GM19351 (cell line): ENCODE data around the gene MARCHF3.

Source experiments
- ATAC-seq: cut with Tn5 transposase; IDR thresholded peaks from one replicate; pipeline ENCODE4 v1.9.1; 2021; ENCODE audit warnings: mild to moderate bottlenecking, moderate library complexity; ENCODE audit not compliant: unreplicated experiment

Gene MARCHF3

DNA sequence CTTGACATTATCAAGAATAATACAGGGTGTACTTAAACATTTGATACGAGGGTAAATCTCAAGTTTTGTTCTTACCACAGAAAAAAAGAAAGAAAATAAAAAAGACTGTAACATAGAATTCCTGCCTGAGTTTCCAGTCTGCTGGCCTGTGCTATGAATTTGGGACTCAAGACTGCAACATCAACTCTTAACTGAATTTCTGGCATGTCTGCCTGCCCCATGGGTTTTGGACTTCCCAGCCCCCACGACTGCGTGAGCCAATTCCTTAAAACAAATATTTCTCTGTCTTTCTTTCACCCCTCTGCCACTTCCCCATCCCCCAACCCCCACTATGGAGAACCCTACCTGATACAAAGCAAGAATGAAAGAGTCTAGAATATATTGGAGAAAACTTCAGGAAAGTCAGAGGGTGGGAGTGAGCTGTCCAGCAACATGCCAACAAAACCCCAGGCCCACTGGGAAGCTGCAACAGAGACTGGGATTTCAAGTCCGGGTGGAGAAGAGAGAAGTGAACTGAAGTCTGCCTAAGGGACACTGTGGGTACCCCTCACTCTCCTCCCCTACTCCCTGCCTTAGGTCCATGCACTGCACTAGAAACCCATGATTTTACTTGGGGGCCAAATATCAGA is 43.0 kb downstream of the MARCHF3 start:
- no peak for ATAC-seq

DNA sequence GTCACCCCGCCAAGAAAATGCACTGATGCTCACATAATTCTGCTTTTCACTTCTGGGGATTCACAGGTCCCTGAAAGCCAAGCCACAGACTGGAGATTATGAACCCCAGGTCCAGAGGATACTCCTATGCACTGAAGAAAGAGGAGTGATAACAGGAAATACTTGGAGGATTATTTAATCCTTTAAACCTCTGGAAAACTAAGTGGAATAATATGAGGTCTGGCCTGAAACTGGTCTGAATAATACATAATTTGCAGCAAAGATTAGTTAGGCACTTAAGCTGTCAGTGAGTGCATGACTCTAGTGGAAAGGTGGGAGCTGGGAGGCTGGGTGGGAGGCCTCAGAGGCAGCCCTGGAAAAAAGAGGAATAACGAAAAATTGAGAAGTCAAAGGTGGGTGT is 45.7 kb downstream of the MARCHF3 start:
- ATAC-seq: no peak

DNA sequence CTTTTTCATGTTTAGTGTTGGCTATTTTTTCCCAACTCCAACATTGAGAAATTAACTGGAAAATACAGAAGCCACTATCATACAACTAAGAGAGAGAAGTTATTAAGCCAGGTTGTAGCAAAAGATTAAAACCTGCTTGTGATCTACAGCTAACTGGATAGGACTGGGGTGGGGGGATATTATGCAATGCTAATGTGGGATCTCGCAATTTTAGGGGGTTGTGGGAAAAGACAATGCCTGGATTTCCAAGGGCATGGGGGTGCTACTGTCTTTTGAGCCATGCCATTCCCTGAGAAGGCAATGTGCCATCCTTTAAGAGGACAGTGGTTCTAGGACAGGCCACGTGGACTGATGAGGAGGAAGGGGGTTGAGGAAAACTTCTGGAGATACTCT is 46.5 kb downstream of the MARCHF3 start:
- no peak for ATAC-seq

DNA sequence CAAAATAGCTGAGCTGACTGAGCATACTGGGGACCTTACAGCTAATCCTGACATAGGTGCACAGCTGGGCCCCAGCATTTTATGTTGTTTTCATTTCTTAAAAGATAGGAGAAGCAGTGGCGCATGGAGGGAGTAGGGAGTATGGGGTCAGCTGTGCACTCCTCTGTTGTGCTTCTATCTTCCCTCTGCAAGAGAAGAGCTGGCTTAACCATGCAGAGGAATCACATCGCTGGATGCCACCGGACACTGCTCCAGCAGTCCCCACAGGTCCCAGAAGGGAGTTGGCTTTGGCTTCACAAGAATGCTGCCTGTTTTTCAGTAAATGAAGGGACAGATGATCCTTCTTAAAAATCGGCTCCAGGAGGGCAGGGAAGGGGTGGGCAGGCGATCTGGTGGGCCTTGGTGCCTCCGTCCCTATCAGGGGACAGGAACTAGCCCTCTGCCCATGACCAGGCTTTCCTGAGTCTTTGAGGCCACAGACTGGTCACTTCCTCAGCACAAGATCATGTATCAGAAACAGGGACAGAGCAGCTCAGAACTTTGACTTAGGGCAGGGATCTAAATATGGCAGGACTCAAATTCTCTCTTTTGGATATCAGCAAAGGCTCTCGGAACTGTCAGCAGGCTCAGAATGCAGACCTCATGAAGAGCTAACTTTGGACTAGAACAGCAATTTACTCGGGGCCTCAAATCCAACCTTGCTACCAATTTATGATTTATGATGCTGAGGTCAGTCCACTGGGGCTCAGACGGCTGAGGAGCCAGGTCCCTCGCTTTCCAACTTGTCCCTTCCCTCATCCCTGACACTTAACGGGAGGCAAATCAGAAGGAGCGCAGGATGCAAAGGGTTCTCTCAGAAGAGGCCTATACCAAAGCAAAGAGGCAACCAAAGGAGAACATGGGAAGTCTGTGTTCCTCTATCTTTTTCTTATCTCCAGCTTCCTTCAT is 47.2 kb downstream of the MARCHF3 start:
- no peak for ATAC-seq

DNA sequence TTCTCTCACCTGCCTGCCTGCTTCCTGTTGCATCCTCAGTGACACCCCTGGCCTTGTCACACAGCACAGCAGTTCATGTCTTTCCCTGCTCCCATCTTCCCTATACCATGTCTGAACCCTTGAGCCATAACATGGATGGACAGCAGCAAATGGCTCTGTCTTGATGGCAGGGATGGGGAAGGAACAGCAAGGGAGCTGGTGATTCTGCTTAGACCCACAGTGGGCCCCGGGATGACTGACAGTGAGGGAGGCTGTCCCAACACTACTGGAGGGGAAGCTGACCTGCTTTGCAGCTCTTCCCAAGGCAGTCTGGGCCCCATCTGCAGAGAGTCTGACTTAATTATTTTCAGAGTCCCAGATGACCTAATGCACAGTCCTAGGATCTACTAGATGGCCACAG is 48.2 kb downstream of the MARCHF3 start:
- no peak for ATAC-seq

DNA sequence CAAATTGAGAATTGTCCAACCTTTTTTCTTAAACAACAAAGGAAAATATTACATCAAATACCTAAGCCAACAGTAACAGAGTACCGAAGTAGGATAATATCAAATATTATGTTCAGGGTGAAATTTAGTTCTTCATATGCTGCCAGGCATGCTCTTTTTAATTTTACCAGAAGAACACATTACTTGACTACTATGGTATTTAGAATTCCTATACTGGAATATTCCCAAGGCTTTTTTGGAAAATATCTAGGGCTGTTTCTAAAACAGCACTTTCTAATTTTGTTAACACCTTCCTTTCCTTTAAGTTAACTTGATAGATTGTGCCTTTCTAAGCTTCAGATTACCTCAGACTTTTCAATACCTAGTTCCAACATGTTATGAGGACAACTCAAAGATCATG is 48.7 kb downstream of the MARCHF3 start:
- ATAC-seq: no peak

DNA sequence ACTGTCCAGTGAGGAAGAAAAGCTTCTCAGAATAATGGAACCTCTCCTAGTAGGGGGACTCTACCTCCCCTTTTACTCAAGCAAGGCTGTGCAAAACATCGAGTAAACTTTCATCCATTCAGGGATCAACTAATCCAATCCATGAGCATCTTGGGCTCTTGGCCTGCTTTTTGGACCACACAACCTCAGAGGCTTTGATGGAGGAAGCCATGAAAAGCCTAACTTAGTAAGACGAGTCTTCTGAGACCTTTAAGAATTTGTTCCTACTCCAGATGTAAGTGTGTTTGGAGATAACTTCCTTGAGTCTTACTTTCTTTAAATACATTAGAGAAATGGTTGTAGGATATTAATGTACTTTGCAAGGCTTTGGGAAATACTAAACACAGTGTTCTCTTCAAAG is 49.1 kb downstream of the MARCHF3 start:
- no peak for ATAC-seq

DNA sequence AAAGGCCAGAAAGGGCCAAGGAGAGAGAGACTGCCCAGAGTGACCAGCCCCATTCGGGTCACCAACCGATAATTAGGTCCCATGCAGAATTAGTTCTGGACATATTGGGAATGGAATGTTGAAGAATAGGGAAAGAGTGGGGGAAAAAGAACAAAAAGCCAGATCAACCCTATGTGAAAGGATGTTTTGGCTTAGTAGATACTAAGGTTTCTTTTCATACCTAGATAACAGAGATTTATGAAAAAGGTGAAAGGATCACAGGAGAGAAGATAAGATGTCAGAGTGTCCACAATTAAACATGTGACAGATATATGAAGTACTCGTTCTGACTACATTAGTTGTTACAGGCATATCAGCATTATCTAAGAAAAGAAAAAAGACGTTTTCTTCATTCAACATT is 52.1 kb downstream of the MARCHF3 start:
- no peak for ATAC-seq

DNA sequence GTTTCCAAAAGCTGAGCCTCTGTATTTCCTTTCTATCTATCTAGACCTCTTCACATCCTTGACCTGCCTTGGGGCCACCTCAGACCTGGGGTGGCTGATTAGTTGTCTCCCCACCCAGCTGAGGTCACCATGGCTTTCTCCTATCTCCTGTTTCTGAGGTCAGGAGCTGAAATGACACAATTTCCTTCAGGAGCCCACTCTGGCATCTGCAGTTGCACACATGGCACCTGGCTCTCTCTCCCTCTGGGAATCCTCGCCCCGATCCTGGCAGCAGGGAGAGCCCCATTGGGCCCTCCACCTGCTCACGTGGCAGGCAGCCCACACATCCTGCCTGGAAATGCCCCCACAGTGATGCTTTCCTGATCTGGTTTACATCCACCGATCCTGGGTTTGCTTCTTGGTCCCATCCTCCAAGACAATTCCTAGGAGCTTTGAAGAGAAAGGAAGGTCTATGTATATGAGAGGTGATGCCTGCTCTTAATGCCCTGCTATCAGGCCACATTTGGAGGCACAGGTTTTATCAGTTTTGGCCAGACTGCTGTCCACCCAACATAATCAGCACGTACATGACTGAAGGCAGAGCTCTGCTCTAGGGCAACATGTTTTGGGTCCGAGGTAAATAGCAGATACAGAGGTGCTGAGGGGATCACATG is 53.7 kb downstream of the MARCHF3 start:
- no peak for ATAC-seq

DNA sequence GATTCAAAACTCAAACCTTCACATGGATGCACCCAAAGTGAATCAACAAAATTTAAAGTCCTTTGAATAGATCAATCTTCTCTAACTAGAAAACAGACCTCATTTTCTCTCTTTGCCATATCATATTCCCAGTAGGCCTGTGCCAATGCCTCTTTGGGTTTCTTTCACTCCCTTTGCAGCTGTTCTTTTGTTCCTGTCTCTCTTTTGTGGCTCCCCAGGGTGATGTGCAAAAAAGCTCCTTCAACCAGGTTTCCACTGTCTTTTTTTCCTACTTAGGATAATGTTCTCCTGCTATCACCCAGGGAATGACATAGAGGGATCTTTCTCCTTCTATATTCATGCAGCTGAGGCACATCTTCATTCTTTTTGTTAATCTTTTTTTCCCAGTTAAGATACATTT is 54.6 kb downstream of the MARCHF3 start:
- no peak for ATAC-seq

DNA sequence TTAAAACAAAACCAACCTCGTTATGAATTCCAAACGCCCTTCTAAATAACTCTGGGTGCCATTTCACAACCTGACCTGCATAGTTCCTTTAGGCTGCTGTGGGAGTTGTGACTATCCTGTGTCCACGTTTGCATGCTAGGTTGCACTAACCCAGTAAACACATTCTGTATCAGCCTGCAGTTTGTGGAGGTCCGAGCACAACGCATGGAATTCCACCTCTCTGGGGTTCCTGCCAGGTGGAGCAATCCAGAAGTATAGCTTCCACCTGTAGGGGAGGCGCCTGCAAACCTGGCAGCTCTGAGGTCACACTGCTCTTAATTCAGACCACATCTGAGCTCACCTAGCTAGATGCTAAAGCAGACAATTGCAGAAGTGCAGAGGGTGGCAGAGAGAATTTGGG is 57.2 kb downstream of the MARCHF3 start:
- ATAC-seq: no peak

DNA sequence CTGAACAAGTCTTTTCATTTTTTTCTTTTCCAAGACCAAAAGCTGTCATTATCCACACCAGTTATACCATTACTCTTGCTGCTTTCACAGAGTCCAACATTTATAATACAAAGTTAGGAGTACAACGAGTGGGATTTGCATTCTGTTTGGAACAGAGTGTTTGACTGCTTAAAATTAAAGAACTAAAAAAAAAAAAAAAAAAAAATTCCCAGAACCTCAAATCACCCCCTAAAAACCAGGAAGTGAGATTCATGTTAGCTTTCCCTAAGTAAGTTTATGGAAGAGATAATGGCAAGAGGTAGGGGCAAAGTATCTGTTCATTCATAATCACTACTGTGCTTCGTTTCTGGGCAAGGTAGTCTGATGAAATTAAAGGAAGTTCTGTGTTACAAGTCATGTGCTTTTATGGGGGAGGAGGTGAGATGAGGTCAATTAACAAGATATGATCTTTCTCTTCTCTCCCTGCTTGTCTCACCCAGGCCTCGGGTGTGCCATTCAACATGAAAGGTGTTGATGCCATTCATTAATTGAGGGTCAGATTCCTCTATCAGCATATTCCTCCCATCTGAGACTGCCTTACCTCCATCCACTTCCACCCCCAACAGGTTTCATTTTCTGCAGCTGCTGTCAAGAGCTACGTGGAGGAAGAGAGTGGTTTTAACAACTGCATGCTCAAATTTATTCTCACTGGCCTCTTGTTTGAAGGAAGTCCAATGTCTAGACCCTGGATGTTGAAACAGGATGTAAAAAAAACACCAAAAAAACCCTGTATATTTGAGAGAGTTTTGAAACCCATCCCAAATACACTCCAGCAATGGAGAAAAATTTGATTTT is 58.1 kb downstream of the MARCHF3 start:
- peak; percentile 68 for ATAC-seq

DNA sequence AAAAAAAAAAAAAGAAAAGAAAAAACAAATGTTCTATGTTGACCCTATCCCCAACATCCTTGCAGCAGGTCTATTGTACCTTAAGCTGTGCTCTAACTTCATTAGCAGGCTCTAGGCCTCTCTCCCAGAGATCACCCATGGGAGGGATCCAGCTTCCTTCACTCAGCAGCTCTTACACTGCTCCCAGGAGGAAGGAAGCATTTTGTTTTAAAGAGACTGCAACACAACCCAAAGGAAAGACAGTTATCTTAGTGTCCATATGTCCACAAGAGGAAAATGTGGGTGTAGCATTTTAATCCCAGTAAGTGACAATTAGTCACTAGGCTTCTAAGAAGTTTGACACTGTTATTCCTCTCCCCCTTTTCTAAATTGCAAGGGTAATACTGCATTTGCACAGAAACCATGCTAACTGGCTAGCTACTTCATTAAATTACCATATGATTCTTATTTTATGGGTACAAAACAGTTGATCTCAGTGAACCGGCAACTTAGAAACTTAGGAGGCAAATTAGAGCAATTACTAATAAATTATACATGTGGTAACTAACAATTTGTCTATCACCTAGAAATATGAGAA is 58.8 kb downstream of the MARCHF3 start:
- no peak for ATAC-seq

DNA sequence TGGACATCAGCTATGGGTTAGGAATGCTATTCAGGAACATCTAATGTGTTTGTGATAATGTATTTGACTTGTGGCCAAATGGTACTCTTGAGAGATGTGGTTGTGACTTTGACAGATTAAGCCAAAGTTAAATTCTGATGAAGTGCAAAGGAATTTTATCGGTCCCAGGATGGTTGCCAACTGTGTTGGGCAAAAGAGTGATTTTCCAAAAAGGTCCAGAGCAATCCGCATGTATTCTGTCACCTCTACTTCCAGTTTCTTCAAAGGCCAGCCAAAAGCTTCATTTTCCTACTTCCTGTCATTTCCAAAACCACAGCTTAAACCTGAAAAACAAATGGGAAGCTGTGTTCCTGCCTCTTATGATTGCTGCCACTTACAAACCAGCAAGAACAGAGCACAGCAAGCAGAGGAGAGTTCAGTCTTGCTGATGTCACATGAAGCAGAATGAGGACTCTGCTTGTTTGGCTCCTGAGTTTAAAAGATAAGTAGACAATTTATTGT is 59.8 kb downstream of the MARCHF3 start:
- ATAC-seq: no peak

DNA sequence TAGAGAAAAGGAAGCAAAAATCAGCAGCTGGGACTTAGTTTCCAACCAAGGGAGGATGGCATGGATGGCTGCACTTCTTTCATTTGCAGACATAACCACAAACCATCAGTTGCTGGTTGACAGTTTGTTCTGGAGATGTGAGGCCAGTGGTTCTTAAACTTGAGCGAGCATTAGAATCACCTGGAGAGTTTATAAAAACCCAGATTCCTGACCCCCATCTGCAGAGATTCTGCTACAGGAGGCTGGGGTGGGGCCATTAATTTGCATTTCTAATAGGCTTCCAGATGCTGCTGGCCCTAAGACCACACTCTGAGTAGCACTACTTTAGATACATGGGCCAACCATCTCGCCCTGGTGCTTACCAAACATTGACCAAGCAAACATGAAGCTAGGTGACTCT is 60.8 kb downstream of the MARCHF3 start:
- ATAC-seq: peak; percentile 35

DNA sequence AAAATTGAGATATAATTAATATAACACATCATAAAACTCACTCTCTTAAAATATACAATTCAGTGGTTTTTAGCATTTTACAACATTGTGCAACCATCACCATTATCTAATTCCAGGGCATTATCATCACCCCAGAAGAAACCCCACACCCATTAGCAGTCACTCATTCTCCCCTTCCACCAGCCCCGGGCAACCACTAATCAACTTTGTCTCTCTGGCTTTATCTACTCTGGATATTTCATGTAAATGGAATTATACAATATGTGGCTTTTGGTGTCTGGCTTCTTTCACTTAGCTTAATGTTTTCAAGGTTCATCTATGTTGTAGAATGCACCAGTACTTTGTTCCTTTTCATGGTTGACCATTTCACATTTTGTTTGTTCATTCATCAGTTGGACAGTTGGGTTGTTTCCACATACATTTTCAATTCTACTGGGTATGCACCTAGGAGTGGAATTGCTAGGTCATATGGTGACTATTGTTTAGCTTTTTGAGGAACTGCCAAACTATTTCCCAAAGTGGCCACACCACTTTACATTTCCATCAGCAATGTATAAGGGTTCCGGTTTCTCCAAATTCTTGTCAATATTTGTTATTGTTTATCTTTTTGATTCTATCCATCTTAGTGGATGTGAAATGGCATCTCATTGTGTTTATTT is 62.4 kb downstream of the MARCHF3 start:
- ATAC-seq: no peak

DNA sequence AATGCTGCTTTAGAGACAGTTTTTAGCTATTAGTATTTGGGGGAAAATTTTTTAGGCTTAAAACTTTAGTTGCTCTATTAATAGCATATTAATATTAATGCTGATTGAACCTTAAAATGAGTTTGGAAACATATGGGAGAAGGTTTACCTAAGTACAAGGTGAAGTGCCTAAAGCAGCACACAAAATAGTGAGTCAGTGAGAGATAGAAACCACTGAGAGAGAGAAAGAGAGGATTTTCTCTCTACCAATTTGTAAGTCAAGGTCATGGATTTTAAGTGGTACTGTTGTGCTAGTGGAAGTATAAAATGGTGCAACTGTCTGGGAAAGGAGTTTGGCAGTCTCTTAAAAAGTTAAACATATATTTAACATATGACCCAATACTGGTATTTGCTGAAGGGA is 64.9 kb downstream of the MARCHF3 start:
- no peak for ATAC-seq

DNA sequence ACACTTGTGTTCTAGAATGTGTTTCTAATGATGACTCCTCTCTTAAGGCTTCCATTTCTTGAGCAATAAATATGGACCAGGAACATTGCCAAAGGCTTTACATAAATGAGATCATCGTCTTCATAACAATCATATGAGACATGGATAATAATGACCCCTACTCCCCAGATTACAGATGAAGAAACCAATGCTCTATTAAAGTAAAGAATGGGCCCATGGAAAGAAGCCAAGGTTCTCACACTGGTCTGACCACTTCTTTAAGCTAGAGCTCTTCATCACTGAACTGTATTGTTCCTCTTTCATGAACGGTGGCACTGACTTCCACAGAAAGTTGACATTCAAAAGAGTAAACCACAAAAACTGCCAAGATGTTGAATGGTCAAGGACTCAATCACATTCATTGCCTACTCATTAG is 65.3 kb downstream of the MARCHF3 start:
- ATAC-seq: peak; percentile 34

DNA sequence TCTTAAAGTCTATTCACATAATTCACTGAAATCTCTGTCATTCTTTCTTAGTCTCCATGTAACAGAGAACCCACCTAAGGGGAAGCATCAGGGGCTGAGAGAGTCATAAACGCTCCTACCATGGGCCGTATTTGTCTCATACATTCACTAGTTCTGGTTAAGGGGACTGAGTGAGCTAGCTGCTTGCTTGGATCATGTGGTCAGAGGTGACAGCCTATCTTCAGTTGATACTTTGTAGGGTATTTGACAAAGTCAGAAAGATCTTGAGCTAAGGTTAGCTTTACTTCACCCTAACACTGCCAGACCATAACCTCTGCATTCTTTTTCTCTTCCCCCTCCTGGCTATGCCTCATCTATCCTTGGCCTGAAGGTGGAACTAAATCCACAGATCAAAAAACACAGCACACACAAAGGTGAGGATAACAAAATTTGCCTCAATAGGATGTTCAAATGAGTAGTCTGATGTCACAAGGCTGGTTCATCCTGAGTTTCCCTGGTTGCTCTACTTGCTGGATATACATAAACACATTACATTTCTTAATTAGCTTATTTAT is 66.5 kb downstream of the MARCHF3 start:
- no peak for ATAC-seq

DNA sequence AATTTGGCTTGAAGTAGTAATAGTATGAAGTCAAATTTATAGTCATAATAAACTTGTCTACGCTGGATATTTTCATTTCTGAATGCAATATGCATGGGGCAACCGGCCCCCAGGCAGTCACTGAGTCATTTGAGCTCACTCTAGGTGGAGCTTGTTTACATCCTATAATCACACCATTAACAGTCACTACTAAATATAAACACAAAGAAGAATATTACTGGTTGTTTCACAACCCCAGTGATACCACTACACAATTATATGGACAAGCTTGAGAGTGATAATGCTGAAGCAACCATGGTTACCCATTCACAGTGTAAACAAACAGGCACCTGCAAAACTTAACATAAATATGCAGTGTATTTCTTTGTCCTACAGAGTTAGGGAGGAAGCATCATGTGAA is 68.7 kb downstream of the MARCHF3 start:
- peak; percentile 80 for ATAC-seq
